Measurements from ENCODE around the gene STK32B.
"Not testable (repeated sequence)": the region's sequence is repeated elsewhere in the genome, so short reads cannot be mapped to it uniquely, and the experiment has no call there.

STK32B gene

DNA sequence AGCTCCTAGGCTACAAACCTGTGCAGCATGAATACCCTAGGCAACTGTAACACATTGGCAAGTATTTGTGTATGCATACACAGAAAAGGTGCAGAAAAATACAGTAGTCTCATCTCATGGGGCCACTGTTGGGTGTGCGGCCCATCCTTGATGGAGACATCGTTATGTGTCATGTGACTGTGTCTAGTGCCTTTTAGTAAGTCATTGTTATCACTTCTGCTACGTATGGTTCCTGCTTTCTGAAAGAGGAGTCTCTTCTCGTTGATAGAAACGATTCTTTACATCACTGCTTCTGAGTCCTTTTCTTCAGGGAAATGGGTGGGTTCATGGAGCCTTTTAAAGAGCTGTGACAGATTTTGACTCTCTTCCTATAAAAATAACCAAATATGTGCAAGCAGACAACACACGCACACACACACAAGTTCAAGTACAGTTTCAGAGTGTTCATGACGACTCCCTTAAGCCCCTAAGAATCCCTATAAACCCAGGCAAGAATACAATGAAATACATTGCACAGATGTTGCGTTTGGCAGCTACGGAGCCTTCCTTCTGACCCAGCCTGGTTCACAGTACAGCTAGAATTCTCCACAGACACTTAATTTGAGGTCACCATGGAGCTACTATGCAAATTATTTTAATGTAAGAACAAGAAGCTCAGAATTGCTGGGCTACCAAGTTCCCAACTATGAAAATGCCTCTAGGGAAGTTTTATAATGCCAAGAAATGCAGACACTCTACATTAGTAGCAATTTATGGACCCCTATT, 10.2 kb upstream of the STK32B start:
- H3K4me1 Mint-ChIP-seq (ENCODE audit: low read depth) = peaks cover 8% of the 10 kb centered on the region
- H3K27me3 Mint-ChIP-seq = peaks cover 11% of the 10 kb centered on the region
- H3K27ac Mint-ChIP-seq = no peak overlapping the region
- no peaks in the 10 kb centered on the region for H3K36me3 Mint-ChIP-seq (ENCODE audit: low read depth)
- no peak overlapping the region for H3K4me3 Mint-ChIP-seq
- H3K9me3 Mint-ChIP-seq = no peaks in the 10 kb centered on the region

DNA sequence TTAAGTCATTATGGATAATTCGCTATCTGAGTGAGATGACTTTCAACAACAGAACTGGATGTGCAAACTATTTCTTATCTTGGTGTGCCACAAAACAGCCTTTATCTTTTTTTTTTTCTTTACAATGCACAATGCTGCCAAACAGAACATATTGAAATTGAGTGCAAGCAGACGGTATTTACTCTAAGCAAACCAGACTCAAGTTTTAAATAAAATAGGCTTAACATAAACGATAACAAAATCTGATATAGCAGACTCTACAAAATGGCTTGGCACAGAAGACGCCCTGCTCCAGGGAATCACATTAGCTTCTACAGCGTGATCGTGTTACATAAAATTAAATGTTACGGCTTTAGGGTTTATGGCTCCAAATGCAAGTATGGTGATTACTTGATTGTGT, 9.6 kb upstream of the STK32B start:
- Mint-ChIP-seq H3K9me3 (no peaks in the 10 kb centered on the region), H3K27me3 (peaks cover 14% of the 10 kb centered on the region), H3K36me3 (ENCODE audit: low read depth) (no peaks in the 10 kb centered on the region), H3K4me3 (no peak overlapping the region), H3K4me1 (ENCODE audit: low read depth) (peaks cover 8% of the 10 kb centered on the region), H3K27ac (no peak overlapping the region)

DNA sequence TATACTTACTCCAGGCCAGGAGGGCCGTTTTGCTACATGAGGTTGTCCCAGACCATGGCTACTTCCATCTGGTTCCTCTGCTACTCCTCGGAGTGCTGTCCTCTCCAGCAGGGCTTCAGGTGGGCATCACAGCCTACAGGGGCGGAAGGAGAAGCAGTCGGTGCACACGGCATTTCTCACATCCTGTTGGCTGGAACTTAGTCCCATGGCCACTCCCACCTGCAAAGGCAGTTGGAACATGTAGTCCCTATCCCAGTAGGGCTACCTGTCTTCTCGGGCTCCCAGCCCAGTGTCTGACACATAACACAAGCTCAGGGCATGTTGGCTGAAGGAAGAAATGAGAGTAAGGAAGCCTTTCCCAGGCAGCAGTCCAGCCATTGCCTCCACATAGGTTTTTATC, 7.7 kb upstream of the STK32B start:
- Mint-ChIP-seq H3K36me3 (ENCODE audit: low read depth) (no peaks in the 10 kb centered on the region), H3K4me1 (ENCODE audit: low read depth) (peaks cover 8% of the 10 kb centered on the region), H3K4me3 (no peak overlapping the region), H3K9me3 (no peaks in the 10 kb centered on the region), H3K27me3 (peaks cover 22% of the 10 kb centered on the region), H3K27ac (no peak overlapping the region)

DNA sequence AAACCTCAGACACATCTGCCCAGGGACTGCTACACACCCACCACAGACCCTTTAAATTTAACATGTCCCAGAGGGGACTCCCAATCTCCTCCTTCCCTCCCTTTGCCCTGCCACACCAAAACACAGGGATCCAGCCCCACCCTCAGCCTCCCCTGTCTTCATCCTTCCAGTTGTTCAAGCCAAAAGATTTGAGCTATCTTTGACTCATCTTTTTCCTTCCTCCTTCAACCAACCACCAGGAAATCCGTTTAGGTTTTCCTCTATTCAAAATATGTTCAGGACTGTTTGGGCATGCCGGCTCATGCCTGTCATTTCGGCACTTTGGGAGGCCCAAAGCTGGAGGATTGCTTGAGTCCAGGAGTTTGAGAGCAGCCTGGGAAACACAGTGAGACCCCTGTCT, 6.9 kb upstream of the STK32B start:
- no peaks in the 10 kb centered on the region for H3K9me3 Mint-ChIP-seq
- H3K4me3 Mint-ChIP-seq = no peak overlapping the region

DNA sequence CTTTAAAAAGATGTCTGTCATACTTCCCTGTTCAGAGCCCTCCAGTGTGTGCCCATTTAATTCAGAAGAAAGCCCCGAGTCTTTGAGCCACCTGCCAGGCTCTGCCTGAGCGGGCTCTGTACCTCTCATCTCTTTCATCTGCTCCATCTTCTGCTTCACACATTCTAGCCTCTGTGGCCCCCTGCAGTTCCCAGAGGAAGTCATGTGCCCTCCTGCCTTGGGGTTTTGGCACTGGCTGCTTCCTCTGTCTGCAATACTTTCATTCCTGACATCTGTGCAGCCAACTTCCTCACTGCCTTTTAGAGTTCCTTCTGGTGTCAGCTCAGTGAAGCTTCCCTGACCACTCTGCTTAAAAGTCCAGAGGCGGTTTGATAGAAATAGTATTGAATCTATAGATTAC, 6.2 kb upstream of the STK32B start:
- peaks cover 8% of the 10 kb centered on the region for H3K4me1 Mint-ChIP-seq (ENCODE audit: low read depth)
- H3K4me3 Mint-ChIP-seq = no peak overlapping the region
- no peak overlapping the region for H3K27ac Mint-ChIP-seq
- H3K36me3 Mint-ChIP-seq (ENCODE audit: low read depth) = no peaks in the 10 kb centered on the region
- H3K27me3 Mint-ChIP-seq = peaks cover 31% of the 10 kb centered on the region
- H3K9me3 Mint-ChIP-seq = no peaks in the 10 kb centered on the region

More for the DNA sequence above, 6.9 kb upstream of the STK32B start:
- Mint-ChIP-seq H3K36me3 (ENCODE audit: low read depth) (no peaks in the 10 kb centered on the region), H3K27me3 (peaks cover 26% of the 10 kb centered on the region), H3K27ac (no peak overlapping the region), H3K4me1 (ENCODE audit: low read depth) (peaks cover 8% of the 10 kb centered on the region)

DNA sequence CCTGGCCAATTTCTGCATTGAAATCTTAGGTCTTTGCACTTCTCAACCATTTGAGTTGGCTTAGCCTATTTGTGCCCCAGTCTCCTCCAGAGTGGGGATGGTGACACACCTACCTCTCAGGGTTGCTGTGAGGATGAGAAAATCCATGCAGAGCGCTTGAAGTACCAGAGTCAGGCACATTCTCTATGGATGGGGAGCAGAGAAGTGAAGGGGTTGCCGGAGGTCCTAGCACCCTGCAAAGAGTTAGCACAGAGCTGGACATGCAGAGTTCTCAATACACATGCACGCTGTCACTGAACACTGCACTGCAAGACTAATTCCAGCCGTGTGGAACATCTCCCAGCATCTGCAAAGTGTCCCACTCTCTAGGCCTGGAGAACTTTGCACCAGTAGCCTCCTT, 2.6 kb upstream of the STK32B start:
- no peaks in the 10 kb centered on the region for H3K36me3 Mint-ChIP-seq (ENCODE audit: low read depth)
- H3K27me3 Mint-ChIP-seq = peaks cover 51% of the 10 kb centered on the region
- peaks cover 19% of the 10 kb centered on the region for H3K4me1 Mint-ChIP-seq (ENCODE audit: low read depth)
- H3K9me3 Mint-ChIP-seq = no peaks in the 10 kb centered on the region
- no peak overlapping the region for H3K4me3 Mint-ChIP-seq
- no peak overlapping the region for H3K27ac Mint-ChIP-seq

DNA sequence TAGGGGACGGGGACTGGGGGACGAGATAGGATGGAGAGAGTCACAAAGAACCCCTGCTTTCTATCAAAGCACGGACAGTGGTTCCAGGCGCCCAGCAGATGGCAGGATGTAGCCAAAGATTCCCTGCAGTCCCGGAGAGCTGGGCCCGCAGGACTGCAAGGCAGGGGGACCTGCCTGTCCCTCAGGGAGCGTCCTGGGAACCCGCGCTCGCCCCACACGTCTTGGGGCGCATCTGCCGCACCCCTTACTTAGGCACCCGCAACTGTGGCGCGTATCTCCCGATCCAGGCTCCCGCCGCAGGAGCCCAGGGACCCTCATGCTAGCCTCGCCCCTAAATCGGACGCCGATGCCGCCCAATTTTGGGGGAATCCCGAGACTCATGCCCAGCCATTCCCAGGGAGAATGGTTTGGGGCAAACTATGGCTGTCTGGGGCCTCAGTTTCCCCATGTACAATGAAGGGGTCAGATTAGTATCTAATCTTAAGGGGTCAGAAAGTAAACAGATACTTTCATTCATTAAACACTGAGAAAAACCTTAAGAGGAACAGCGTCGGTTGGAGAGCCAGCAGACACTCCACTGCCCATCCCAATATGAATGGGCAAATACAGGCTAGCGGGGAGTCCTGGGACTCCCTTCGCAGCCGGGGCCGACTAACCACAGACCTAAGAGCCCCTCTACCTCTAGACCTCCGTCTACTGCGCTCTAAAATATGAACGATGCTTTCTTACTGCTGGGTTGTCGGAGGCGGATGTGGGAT, 581 bp upstream of the STK32B start:
- H3K36me3 Mint-ChIP-seq (ENCODE audit: low read depth) = no peaks in the 10 kb centered on the region
- H3K27ac Mint-ChIP-seq = no peak overlapping the region
- no peaks in the 10 kb centered on the region for H3K9me3 Mint-ChIP-seq
- H3K4me3 Mint-ChIP-seq = peak overlapping the region; percentile 78
- H3K4me1 Mint-ChIP-seq (ENCODE audit: low read depth) = peaks cover 11% of the 10 kb centered on the region
- peaks cover 52% of the 10 kb centered on the region for H3K27me3 Mint-ChIP-seq

DNA sequence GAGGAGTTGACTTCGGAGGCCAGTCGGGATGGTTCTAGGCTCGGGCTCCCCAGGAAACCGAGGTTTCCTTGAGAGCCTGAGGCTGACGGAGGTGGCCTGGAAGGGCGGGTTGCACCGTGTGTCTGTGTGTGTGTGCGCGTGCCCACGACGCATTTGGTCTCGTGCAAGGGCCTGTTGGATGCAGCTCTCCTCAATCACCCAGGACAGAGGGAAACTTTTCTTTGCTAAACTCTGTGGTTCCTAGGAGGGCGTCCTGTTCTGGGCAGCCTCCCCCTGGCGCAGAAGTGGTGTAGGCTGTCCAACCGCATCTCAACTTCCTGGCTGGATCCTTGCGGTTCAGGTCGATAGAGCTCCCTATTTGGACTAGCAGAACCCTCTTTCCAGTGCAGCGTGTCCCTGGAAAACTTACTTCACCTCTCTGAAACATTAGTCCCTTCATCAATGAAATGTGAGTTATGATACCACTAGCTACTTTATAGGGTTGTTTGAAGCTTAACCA, 973 bp downstream of the STK32B start:
- Mint-ChIP-seq H3K4me3 (peak overlapping the region; percentile 30), H3K27ac (no peak overlapping the region), H3K9me3 (no peaks in the 10 kb centered on the region), H3K36me3 (ENCODE audit: low read depth) (no peaks in the 10 kb centered on the region), H3K4me1 (ENCODE audit: low read depth) (peaks cover 11% of the 10 kb centered on the region), H3K27me3 (peaks cover 42% of the 10 kb centered on the region)

DNA sequence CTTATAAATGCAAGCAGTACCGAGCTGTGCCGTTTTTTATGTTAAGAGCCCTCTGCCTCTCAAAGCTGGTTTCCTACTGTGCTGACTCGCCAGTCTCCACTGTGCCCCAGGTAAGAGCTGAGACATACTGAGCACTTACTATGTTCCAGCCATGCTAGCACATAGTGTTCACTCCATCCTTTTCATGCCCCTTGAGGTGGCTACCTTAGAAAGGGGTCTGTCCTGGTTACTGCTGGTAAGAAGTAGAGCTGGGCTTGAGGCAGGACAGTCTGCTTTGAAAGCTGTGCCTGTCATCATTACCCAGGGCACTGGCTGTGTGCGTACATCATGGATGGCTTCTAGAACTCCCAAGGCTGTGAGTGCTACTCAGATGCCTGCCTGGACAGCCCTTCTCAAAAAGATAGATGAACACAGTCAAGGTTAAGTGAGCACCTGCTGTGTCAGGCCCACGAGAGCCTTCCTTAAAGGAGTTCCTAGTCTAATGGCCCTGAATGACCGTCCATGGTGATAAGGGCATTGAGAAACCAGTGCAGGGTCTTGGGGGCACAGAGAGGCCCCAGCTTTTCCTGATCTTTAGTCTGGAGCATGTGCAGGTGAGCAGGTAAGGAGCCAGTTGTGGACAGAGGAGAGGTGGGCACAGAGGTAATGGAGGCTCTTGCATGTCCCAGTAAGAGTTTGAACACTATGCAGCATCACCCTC, 1.6 kb downstream of the STK32B start:
- Mint-ChIP-seq H3K4me3 (peak overlapping the region; percentile 30), H3K9me3 (no peaks in the 10 kb centered on the region), H3K4me1 (ENCODE audit: low read depth) (peaks cover 11% of the 10 kb centered on the region), H3K36me3 (ENCODE audit: low read depth) (no peaks in the 10 kb centered on the region), H3K27ac (no peak overlapping the region), H3K27me3 (peaks cover 39% of the 10 kb centered on the region)

DNA sequence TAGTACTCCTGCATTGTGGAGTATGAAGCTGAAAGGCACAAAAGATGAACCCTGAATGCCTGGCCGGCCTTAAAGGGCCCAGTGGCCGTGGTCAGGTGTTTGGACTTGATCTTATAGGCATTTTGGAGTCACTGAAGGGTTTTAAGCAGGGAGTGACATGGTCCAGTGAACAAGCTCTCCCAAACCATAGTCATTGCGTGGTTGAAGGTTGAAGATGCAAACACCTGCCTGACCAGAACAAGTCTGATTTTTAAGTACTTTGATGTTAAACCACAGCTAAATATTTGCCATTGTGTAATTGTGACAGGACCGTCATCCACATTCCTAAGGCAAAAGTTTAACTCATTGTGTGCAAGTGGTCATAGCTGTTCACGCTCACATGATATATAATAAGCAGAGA, 3.3 kb downstream of the STK32B start:
- H3K36me3 Mint-ChIP-seq (ENCODE audit: low read depth) = no peaks in the 10 kb centered on the region
- H3K4me1 Mint-ChIP-seq (ENCODE audit: low read depth) = peaks cover 11% of the 10 kb centered on the region
- no peak overlapping the region for H3K4me3 Mint-ChIP-seq
- H3K9me3 Mint-ChIP-seq = no peaks in the 10 kb centered on the region
- H3K27me3 Mint-ChIP-seq = peaks cover 32% of the 10 kb centered on the region
- H3K27ac Mint-ChIP-seq = no peak overlapping the region

DNA sequence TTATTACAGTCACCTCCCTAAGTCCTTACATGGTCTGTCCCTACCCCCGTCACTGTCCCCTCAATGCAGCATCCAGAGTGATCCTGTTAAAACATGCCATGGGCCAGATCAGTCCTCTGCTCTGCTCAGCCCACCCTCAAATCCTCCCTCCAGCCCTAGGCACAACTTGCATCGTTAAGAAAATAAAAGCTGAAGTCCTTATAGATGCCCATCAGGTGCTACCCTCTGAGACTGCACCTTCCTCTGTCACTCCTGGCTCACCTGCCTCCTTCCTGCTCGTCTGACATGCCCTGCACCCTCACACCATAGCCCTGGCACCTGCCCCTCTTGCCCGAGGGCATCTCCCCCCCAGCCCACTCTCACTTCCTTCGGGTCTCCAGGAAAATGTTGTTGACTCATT, 4.1 kb downstream of the STK32B start:
- Mint-ChIP-seq H3K4me3 (no peak overlapping the region), H3K9me3 (no peaks in the 10 kb centered on the region), H3K36me3 (ENCODE audit: low read depth) (no peaks in the 10 kb centered on the region), H3K27me3 (peaks cover 30% of the 10 kb centered on the region), H3K27ac (no peak overlapping the region), H3K4me1 (ENCODE audit: low read depth) (peaks cover 8% of the 10 kb centered on the region)

DNA sequence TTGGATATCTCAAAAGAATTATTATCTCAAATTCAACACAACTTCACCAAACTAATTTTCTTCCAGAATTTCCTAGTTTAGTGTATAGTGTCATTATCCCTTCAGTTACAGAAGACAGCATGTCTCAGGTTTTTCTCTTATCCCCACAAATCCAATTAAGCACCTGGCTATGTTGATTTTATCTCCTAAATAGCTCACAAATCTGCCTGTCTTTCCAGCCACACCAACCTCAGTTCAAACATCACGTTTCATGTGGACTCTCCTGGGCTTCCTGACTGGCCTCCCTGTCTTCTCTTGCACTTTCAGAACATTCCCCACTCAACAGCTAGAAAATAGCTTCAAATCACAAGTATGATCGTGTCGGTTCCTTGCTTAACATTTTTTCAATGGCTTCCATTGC, 14.8 kb downstream of the STK32B start:
- Mint-ChIP-seq H3K4me1 (ENCODE audit: low read depth) (no peaks in the 10 kb centered on the region), H3K27me3 (peaks cover 8% of the 10 kb centered on the region), H3K9me3 (peaks cover 19% of the 10 kb centered on the region), H3K27ac (no peak overlapping the region), H3K4me3 (no peak overlapping the region), H3K36me3 (ENCODE audit: low read depth) (no peaks in the 10 kb centered on the region)

DNA sequence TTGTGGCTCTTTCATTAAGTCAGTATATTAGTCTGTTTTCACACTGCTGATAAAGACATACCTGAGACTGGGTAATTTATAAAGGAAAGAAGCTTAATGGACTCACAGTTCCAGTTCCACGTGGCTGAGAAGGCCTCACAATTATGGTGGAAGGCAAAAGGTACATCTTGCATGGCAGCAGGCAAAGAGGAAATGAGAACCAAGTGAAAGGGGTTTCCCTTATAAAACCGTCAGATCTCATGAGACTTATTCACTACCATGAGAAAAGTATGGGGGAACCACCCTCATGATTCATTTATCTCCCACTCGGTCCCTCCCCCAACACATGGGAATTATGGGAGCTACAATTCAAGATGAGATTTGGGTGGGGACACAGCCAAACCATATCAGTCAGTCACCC, 15.7 kb downstream of the STK32B start:
- not testable (repeated sequence) for H3K36me3 Mint-ChIP-seq (ENCODE audit: low read depth); H3K4me3 Mint-ChIP-seq; H3K27ac Mint-ChIP-seq; H3K27me3 Mint-ChIP-seq; H3K4me1 Mint-ChIP-seq (ENCODE audit: low read depth)
- peaks cover 19% of the 10 kb centered on the region for H3K9me3 Mint-ChIP-seq

DNA sequence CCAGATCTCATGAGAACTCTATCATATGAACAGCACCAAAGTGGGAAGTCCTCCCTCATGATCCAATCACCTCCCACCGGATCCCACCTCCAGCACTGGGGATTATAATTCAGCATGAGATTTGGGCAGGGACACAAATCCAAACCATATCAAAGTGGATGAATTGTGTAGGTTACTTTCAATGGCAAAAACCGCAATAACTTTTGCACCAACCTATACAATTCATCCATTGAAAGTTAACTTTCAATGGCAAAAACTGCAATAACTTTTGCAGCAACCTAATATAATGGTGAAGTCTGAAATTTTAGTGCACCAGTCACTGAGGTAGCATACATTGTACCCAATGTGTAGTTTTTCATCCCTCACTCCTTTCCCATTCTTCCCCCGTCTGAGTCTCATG, 16.6 kb downstream of the STK32B start:
- H3K4me1 Mint-ChIP-seq (ENCODE audit: low read depth) = no peaks in the 10 kb centered on the region
- H3K9me3 Mint-ChIP-seq = peaks cover 19% of the 10 kb centered on the region
- peaks cover 8% of the 10 kb centered on the region for H3K27me3 Mint-ChIP-seq

DNA sequence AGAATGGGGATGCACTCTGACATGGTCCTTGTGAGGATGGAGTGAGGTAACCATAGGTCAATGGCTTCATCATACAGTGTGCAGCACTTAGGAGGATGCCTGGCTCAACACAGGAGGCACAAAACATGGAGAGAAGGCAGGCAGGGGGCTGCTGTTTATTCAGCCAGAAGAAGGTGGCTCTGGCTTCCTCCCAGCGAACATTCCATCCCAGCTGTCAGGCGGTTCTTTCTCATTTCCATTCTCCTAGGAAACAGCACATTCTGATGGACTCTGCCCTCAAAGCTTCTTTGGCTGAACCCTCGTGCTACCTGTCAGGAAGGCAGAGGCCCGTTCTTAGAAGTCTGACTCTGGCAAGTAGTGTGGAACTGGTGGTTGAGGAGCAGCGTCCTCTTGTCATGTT, 18.6 kb downstream of the STK32B start:
- H3K4me3 Mint-ChIP-seq = no peak overlapping the region
- no peaks in the 10 kb centered on the region for H3K36me3 Mint-ChIP-seq (ENCODE audit: low read depth)
- H3K9me3 Mint-ChIP-seq = peaks cover 19% of the 10 kb centered on the region
- no peak overlapping the region for H3K27ac Mint-ChIP-seq
- H3K4me1 Mint-ChIP-seq (ENCODE audit: low read depth) = no peaks in the 10 kb centered on the region
- peaks cover 8% of the 10 kb centered on the region for H3K27me3 Mint-ChIP-seq

More for the DNA sequence above, 16.6 kb downstream of the STK32B start:
- H3K27ac Mint-ChIP-seq = no peak overlapping the region
- H3K4me3 Mint-ChIP-seq = no peak overlapping the region
- no peaks in the 10 kb centered on the region for H3K36me3 Mint-ChIP-seq (ENCODE audit: low read depth)

Measured in stimulated activated naive CD8-positive, alpha-beta T cell treated with anti-CD3 and anti-CD28 coated beads, Interleukin-15, Interleukin-2, amounts not matched to agents 100 ng/mL and 50 ng/mL, for 24 hours (primary cell).